WTC11 (cell line): ENCODE results near the gene NRAP.
A peak's percentile ranks its signal among the peaks of the same experiment; 100 is the strongest.

ENCODE experiments used
- ELF4 ChIP-seq: sonication (generic); formaldehyde crosslinking; IDR thresholded peaks from 2 replicates; pipeline ENCODE4 v1.8.1; 2022; ENCODE audit warnings: low read depth, mild to moderate bottlenecking, moderate library complexity, missing genetic modification reagents
- IRF2 ChIP-seq: sonication (generic); formaldehyde crosslinking; IDR thresholded peaks from 2 replicates; pipeline ENCODE4 v1.8.0; 2022; ENCODE audit warnings: low read depth, missing genetic modification reagents, borderline replicate concordance
- TF ChIP-seq, protein P1 (sequence below): fragments of 200-600 bp; IDR thresholded peaks from 2 replicates; pipeline ENCODE4 v1.8.0; 2022; ENCODE audit warnings: antibody characterized with exemption
- TF ChIP-seq, protein P2 (sequence below): sonication (generic); formaldehyde crosslinking; IDR thresholded peaks from 2 replicates; pipeline ENCODE4 v1.8.1; 2023; ENCODE audit warnings: mild to moderate bottlenecking, missing genetic modification reagents, moderate library complexity
- TF ChIP-seq, protein P3 (sequence below): fragments of 250-450 bp; sonication (Bioruptor Pico); IDR thresholded peaks from 2 replicates; pipeline ENCODE4 v2.1.2; 2022; ENCODE audit warnings: mild to moderate bottlenecking, moderate library complexity
- TF ChIP-seq, protein P4 (sequence below): sonication (generic); formaldehyde crosslinking; IDR thresholded peaks from 2 replicates; pipeline ENCODE4 v1.8.0; 2022; ENCODE audit warnings: mild to moderate bottlenecking, missing genetic modification reagents
- TF ChIP-seq, protein P5 (sequence below): sonication (generic); formaldehyde crosslinking; IDR thresholded peaks from 2 replicates; pipeline ENCODE4 v1.8.0; 2022; ENCODE audit warnings: mild to moderate bottlenecking, missing genetic modification reagents
- TF ChIP-seq, protein P6 (sequence below): sonication (generic); formaldehyde crosslinking; conservative IDR thresholded peaks from 2 replicates; pipeline ENCODE4 v1.8.1; 2022; ENCODE audit warnings: mild to moderate bottlenecking, missing genetic modification reagents

DNA sequence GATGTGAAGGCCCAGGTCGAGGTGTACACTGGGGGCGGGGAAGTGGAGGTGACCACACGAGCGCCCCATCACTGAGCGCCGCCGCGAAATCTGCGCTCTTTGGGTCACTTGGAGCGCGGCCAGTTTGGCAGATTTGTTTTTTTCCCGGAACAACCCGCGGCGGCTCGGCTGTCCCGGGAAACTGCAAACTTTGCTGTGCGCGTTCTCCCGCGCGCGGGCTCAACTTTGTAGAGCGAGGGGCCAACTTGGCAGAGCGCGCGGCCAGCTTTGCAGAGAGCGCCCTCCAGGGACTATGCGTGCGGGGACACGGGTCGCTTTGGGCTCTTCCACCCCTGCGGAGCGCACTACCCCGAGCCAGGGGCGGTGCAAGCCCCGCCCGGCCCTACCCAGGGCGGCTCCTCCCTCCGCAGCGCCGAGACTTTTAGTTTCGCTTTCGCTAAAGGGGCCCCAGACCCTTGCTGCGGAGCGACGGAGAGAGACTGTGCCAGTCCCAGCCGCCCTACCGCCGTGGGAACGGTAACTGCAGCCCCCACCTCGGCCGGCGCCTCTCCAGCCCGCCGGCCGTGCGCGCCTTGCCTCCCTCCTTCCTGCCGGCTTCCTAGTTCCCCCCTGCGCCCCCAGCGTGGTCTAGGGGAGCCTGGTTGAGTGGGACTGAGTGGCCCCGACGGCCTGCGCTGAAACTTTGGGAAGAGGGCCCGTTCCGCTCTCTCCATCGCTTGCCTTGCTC is 15.8 kb upstream of the NRAP start, which contains the start of gene CASP7:
- TF ChIP-seq, protein P1, sequence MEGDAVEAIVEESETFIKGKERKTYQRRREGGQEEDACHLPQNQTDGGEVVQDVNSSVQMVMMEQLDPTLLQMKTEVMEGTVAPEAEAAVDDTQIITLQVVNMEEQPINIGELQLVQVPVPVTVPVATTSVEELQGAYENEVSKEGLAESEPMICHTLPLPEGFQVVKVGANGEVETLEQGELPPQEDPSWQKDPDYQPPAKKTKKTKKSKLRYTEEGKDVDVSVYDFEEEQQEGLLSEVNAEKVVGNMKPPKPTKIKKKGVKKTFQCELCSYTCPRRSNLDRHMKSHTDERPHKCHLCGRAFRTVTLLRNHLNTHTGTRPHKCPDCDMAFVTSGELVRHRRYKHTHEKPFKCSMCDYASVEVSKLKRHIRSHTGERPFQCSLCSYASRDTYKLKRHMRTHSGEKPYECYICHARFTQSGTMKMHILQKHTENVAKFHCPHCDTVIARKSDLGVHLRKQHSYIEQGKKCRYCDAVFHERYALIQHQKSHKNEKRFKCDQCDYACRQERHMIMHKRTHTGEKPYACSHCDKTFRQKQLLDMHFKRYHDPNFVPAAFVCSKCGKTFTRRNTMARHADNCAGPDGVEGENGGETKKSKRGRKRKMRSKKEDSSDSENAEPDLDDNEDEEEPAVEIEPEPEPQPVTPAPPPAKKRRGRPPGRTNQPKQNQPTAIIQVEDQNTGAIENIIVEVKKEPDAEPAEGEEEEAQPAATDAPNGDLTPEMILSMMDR = 0 out of 2 replicates have a peak, but pooled peaks have one; percentile 30
- TF ChIP-seq IRF2 (CRISPR knock-in tag) = no peak
- TF ChIP-seq, protein P2, sequence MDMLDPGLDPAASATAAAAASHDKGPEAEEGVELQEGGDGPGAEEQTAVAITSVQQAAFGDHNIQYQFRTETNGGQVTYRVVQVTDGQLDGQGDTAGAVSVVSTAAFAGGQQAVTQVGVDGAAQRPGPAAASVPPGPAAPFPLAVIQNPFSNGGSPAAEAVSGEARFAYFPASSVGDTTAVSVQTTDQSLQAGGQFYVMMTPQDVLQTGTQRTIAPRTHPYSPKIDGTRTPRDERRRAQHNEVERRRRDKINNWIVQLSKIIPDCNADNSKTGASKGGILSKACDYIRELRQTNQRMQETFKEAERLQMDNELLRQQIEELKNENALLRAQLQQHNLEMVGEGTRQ (CRISPR knock-in tag) = no peak
- TF ChIP-seq, protein P3, sequence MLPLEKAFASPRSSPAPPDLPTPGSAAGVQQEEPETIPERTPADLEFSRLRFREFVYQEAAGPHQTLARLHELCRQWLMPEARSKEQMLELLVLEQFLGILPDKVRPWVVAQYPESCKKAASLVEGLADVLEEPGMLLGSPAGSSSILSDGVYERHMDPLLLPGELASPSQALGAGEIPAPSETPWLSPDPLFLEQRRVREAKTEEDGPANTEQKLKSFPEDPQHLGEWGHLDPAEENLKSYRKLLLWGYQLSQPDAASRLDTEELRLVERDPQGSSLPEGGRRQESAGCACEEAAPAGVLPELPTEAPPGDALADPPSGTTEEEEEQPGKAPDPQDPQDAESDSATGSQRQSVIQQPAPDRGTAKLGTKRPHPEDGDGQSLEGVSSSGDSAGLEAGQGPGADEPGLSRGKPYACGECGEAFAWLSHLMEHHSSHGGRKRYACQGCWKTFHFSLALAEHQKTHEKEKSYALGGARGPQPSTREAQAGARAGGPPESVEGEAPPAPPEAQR = no peak
- TF ChIP-seq, protein P4, sequence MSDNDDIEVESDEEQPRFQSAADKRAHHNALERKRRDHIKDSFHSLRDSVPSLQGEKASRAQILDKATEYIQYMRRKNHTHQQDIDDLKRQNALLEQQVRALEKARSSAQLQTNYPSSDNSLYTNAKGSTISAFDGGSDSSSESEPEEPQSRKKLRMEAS (CRISPR knock-in tag) = peak; percentile 60
- TF ChIP-seq, protein P5, sequence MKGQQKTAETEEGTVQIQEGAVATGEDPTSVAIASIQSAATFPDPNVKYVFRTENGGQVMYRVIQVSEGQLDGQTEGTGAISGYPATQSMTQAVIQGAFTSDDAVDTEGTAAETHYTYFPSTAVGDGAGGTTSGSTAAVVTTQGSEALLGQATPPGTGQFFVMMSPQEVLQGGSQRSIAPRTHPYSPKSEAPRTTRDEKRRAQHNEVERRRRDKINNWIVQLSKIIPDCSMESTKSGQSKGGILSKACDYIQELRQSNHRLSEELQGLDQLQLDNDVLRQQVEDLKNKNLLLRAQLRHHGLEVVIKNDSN (CRISPR knock-in tag) = no peak
- TF ChIP-seq ELF4 (CRISPR knock-in tag) = no peak
- TF ChIP-seq, protein P6, sequence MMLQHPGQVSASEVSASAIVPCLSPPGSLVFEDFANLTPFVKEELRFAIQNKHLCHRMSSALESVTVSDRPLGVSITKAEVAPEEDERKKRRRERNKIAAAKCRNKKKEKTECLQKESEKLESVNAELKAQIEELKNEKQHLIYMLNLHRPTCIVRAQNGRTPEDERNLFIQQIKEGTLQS = no peak
